Activated CD4-positive, alpha-beta T cell treated with anti-CD3 and anti-CD28 coated beads, Interleukin-2, Interleukin-4, amounts not matched to agents 100 ng/mL and 50 ng/mL, durations not matched to agents 16 hours and 8 hours (primary cell): Measurements from ENCODE around the gene FLNC.
A peak's percentile ranks its signal among the peaks of the same experiment; 100 is the strongest.

Source experiments
- DNase-seq: peaks from one replicate; pipeline ENCODE4 v3.0.0-alpha.2; 2020; ENCODE audit warnings: low spot score

Gene FLNC

DNA sequence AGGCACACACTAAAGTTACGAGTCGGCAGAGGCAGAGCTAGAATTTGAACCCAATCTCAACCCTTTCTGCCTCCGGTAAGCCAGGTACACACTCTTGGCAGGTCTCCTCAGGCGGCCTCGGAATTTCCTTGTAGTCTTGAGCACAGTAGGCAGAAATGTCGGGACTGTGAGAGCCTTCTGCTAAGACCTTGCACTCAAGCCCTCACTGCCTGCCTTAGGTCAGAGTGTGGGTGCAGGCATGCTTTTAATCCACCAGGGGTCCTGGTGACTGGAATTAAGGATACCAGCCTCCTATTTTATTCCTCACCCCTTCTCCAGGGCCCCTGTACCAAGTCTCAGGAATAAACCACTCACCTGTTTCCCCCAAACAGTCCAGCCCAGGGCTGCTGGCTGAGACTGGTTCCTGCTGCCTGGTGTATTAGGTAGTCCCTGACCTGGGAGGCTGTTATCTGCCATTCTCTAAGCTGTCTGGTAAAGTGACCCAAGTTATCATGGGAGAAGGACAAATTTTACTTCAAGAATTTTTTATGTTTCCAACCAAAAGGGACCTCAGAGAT lies 33.3 kb downstream of the FLNC start:
- peak; percentile 54 for DNase-seq

- no peak for DNase-seq
Observed at GRCh38 chr7:128865303-128865702, 35.1 kb downstream of the FLNC start.

GRCh38 chr7:128865996-128866877 lies 36.0 kb downstream of the FLNC start:
- no peak for DNase-seq

GRCh38 chr7:128867241-128867640 lies 37.0 kb downstream of the FLNC start:
- DNase-seq: no peak

DNA sequence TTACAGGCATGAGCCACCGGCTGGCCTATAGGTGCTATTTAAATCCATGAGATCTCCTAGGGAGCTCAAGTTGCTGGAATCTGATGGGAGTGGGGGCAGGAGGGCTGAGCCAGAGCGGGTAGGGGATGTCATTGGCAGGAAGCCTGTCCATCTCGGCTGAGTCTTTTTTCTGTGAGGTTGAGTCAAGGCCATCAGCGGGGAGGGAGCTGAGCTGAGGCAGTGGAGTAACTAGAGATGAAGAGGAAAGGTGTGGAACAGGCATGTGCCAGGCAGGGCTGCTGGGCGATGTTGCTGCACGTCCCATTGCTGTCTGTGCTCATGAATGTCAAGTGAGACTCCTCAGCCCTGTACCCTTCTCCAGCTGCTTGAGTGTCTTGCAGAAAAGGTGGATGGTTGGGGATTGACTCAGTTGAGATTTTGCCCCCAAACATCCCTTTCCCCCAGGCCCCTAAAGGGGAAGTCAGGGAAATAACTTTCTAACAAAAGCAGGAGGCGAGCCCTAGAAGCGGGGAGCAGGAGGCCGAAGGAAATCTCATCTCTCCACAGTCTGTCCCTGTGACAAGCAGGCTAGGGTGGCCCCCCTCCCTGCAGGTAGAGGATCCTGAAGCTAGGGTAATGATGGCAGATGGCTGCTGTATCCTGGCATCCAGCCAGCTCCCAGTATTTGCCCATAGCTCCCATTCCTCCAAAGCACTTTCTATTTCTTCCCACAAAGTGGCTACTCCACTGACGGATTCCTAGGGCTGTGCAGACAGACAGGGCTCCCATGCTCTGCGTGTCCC lies 37.8 kb downstream of the FLNC start:
- DNase-seq: no peak

DNA sequence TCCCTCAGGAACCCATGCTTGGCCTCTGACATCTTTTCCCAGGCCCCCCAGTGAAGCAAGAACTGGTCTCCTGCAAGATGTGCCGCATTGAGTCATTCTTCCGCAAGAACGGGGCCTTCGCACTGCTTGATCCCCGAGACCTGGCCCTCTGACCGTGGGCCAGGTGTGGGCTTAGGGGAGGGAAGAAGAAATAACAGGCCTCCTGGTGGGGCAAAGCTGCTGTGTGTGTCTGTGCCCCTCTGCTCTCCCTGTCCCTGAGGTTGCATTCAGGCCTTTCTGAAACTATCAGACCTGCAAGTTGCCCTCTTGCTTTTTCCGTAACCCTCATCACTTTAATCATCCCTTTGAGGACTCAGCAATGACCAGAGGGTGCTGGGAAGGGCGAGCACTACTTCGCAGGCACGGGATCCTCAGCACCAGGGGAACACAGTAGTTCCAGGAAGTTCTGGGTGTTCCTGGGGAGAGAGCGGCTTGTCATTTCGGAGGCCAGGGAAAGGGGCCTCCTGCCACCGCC lies 38.5 kb downstream of the FLNC start:
- DNase-seq: no peak

GRCh38 chr7:128869138-128869943 lies 39.1 kb downstream of the FLNC start:
- no peak for DNase-seq

GRCh38 chr7:128869944-128870285 lies 39.7 kb downstream of the FLNC start:
- DNase-seq: no peak

- DNase-seq: no peak
Observed at GRCh38 chr7:128871050-128871449, 40.8 kb downstream of the FLNC start.

DNA sequence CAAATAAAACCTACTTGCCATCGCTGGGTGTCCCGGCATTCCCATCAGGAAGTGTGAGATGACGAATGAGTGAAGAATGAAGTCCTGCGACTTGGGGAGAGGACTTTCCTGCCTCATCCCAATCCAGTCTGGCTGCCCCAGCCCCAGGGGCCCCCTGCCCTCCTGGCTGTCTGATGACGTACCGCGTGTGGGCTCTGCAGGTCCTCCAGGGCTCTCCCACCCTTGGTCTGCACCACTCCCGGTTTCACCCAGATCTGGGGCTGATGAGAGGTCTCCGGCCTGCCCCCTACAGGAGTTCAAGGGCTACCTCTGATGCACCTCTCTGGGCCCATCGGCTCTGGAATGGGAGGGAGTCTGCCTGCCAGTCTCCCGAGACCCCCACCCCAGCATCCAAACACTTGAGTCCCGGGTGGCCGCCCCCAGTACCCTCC lies 42.2 kb downstream of the FLNC start:
- DNase-seq: no peak

- no peak for DNase-seq
Observed at GRCh38 chr7:128873234-128873633, 43.0 kb downstream of the FLNC start.

- DNase-seq: no peak
Observed at GRCh38 chr7:128874140-128875031, 44.2 kb downstream of the FLNC start.

GRCh38 chr7:128875523-128875948 lies 45.3 kb downstream of the FLNC start:
- no peak for DNase-seq

DNA sequence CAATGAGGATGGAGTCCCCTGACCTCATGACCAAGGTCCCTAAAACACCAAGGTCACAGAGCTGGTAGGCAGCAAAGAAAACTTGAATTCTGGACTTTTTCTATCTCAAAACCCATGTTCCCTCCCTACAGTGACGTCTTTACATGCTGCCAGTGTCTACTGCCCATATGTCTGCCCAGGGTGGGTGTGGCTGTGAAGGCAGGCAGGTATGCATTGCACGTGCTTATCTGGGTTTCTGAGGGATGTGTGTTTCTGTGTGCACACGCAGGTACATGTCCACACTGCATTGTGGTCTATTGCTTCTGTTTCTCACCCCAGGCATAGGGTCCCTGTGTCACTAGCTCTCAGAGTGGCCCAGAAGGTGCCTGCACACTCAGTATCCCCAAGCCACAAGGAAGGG lies 45.9 kb downstream of the FLNC start:
- no peak for DNase-seq

DNA sequence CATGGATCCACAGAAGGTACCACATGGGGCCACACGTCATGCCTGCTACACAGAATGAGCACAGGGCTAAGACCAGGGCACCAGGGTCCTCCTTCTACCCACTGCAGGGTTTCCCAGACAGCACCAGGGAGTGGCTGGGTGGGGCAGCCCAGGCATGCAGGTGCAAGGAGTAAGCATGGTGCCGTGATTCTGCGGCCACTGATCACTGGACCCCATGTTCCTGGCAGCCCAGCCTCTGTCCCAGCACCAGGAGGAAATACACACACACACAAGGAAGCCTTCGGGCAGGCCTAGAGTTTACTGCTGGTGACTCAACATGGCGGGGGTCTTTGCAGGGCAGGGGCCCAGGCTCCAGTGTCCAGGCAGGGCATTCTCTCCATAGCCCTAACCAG lies 46.4 kb downstream of the FLNC start:
- no peak for DNase-seq

GRCh38 chr7:128876978-128877755 lies 47.0 kb downstream of the FLNC start:
- DNase-seq: no peak

GRCh38 chr7:128877756-128878120 lies 47.5 kb downstream of the FLNC start:
- DNase-seq: no peak

- DNase-seq: no peak
Observed at GRCh38 chr7:128878226-128879105, 48.3 kb downstream of the FLNC start.

GRCh38 chr7:128879461-128879938 lies 49.3 kb downstream of the FLNC start:
- DNase-seq: no peak
